Measurements from ENCODE around the gene CD1D.
"Not testable (repeated sequence)": the region's sequence is repeated elsewhere in the genome, so short reads cannot be mapped to it uniquely, and the experiment has no call there.

Gene CD1D

DNA sequence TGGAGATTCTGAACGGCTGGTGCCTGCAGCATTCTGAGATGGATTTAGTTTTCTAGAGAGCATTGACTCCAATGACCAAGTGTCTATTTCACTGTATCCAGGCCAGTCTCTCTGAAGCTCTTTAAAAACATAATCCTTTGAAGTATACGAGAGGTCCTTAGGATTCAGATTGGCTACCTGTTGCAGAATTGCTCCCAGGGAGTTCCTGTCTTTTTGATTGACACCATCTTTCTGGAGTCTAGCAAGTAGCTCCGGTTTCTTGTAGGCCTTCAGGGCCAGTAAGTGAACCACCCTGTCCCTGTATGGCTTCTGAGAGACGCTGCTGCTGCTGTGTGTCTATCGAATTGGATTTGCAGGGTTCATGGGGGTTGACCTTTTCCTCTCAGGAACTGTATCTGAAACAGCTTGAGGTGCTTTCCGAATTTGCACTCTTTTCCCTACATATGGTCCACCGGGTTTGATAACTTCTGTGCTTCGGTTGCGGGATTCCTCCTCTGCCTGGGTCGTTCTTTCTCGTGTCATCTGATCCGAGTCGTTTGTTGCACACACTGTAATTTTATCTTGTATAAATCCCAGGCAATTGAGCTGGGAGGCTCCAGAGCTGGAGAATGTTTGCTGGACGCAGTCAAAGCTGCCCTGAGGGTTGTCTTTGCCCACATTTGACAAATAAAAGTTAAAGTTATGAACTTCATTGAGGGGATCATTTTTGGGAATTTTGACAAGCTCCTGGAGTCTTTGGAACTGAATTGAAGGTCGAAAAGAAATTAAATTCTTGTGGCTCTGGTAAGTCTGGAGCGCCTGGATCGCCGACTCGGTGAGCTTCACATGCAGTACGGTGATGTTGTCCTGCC is 3.6 kb upstream of the CD1D start:
- DNase-seq = not testable (repeated sequence)

DNA sequence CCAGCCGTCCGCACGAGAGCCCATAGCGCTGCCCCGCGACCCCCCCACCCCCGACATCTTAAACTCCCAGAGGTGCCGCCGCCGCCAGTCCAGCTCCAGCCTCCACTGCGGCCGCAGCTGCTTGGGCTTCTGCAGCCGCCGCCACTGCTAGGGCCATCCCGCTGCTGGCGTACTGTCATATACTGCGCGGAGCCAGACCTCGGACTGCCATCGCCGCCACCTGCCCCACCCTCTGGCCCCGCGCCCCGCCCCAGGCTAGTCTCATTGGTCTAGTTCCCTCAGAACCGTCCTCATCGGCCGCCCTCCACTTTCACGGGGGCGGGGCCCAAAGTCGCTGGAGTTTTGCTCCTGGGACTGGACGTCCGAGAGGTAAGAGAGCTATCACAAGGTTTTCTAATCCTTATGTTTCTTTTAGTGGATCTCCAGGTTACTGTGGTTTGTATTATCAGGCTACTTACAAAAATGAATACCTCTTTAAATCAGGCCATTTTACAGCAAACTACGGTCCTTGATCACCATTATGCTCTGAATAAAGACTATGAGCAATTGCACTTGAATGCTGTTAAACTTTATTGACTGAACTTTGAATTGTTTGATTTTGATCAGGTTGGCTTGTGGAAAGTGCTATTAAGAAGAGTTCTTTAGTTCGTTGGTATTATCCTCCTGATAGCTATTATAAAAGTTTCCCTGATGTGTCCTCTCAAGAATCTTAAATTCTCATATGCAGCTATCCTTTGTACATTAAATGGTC is 2.8 kb upstream of the CD1D start:
- DNase-seq = no peak

DNA sequence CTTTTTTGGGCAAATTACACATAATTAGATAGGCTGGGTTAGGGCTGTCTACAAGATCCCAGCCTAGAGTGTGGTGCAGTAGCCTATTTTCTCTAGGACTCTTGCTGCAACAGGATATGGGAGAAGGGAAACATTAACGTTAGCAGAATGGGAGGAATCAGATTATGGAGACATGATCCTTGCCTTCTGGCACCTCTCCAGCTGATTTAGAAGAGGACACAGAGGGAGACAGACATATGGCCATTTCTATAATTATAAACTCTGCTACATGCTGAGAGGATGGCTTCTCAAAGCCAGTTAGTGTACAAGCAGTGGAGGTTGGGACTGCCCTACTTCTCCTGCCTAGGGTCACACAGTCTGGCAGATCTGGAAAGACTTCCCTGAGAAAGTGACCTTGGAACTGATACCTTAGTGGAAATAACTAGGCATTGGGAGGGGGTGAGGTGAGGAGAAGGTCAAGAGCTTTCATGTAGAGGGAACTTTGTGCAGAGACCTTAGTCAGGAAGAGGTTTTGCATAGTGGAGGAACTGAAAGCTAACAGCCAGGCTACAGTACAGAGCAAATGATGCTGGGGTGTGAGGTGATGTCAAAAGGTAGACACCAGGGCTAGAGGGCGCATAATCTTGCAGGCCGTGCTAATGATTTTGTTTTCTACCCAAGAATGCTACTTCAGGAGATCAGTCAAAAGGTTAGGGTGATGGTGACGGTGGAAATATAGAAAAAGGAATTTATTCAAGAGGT is 1.2 kb upstream of the CD1D start:
- DNase-seq = no peak

DNA sequence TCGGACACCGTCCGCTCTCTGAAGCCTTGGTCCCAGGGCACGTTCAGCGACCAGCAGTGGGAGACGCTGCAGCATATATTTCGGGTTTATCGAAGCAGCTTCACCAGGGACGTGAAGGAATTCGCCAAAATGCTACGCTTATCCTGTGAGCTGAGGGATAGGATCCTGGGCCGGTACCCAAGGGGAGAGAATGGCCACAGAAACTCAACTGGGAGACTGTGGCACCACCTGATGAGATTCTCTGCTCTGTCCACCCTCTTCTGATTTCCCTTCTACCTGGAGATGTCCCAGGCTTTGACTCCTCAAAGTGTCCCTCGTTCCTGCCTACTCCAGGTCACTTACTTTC is 855 bp downstream of the CD1D start:
- no peak for DNase-seq

DNA sequence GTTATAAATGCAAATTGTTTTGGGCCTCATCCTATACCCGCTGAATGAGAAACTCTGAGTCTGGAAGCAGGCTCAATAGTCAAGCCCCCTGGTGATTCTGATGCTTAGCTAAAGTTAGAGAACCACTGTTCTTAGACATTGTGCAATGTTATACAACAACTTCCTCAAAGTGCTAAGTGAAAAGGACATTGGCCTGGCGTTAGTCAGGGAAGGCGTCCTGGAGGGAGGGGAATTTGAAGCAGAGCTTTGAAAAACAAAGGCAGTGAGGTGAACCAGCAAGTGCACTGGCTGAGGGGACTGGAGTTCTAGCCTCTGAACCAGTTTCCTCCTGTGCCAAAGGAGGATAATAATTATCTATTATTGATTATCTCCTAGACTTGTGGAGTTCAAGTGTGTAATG is 5.1 kb downstream of the CD1D start:
- no peak for DNase-seq

DNA sequence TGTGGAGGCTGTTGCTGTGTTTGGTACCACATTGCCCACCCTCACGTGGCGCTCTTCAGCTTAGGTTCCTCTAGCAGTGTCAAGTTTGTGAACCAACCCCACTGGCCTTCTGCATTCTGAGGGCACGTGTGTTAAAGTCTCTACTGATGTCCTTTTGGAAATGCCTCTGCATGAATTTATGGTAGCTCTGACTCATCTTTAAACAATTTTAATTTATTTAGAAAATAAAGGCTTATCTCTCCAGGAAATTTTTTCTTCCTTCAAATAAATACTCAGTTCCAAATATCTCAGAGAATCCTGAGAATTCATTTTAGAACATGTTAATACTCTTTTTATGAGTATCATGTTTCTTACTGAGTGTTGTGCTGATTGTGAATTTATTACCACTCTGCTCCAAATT is 5.5 kb downstream of the CD1D start:
- no peak for DNase-seq

DNA sequence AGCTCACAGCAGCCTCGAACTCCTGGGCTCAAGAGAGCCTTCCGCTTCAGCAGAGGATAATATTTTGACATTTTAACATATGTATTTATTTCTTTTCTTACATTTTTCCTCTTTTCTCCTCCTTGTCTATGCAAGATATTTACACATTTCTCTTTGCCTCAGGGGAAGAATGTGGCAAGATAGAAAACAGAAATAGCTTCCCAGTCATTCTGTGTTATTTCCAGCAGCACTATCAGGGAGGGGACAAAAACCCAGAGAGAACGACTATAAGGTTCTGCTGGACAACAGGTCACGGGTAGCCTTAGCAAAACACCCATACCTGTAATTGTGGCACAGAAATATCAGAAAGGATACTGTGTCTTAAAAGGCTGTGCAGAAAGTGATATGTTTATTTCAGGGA is 7.9 kb downstream of the CD1D start:
- DNase-seq = no peak

DNA sequence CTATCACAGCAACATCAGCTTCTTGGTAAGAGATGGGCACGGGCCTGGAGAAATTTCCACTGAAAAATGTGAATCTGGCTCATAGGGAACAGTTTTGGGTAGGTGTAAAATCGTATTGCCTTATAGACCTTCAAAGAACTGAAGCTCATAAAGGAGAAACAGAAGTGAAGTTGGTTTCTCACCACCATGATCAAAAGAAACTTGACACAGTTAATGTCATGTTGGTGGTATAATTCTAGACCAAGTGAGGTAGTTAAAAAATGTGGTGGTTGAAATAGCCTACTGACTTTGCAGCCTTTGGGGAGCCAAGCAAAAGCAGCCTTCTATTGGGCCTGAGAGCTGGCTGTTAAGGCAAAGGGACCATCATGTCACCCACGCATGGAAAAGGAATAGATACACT is 8.9 kb downstream of the CD1D start:
- DNase-seq = no peak

DNA sequence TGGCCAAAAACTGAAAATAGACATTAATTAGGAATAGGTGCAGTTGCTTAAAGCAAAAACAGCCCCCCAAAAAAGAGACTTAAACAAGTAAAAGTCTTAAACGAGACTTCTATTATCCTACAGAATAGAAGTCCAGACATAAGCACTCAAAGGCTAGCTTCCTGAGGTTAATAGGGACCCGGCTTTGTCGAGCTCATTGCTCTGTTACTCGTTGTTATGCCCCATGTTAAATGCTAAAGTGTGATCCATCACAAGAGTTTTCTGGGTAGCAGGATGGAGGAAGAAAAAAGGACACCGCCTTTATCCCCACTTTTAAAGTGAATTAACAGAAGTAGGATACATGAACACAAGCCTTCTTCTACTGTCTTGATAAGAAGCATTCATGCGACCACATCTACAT is 10.6 kb downstream of the CD1D start:
- DNase-seq = no peak

DNA sequence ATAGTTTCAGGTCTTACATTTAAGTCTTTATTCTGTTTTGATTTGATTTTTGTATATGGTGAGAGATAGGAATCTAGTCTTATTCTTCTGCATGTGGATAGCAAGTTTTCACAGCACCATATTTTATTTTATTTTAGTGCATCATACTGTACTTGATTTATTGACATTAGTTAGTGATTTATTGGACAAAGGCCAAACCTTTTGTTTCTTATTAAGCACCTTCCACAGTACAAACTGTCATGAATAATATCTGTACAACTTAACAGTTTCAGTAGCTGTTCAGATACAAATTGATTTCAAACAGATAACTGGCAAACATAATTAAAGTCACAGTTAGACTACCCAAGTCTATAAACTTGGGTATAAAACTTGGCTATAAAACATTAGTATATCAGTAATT is 15.8 kb downstream of the CD1D start:
- DNase-seq = no peak

DNA sequence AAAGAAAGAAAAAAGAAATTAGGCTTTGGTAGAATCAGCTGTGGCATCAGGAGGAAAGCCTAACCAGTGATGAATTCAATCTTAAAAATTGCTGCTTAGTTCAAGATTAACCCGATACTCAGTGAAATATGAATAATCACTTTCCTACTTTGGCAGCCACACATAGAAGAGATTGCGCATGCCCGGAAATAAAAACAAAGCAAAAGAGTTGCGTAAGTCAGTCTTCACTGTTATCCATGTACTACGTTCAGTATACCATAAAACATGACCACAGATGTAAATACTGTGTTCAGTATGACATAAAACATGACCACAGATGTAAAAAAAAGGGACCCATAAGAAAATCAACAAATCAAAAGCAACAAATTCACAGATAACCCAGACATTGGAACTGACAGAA is 19.2 kb downstream of the CD1D start:
- DNase-seq = no peak

DNA sequence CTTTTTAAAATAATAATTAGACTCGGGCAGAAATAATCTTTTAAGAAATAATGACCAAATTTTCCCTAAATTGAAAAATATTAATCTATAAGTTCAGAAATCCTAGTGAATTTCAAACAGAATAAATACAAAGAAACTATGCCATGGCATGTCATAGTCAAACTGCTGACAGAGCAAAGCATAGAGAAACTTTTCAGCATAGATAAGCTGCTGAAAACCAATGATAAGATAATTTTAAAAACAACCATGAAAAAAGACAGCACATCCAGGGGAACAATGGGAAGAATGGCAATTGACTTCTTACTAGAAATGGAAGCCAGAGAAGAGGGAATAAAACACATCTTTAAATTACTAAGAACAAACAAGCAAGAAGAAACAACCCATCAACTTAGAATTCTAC is 19.8 kb downstream of the CD1D start:
- no peak for DNase-seq

DNA sequence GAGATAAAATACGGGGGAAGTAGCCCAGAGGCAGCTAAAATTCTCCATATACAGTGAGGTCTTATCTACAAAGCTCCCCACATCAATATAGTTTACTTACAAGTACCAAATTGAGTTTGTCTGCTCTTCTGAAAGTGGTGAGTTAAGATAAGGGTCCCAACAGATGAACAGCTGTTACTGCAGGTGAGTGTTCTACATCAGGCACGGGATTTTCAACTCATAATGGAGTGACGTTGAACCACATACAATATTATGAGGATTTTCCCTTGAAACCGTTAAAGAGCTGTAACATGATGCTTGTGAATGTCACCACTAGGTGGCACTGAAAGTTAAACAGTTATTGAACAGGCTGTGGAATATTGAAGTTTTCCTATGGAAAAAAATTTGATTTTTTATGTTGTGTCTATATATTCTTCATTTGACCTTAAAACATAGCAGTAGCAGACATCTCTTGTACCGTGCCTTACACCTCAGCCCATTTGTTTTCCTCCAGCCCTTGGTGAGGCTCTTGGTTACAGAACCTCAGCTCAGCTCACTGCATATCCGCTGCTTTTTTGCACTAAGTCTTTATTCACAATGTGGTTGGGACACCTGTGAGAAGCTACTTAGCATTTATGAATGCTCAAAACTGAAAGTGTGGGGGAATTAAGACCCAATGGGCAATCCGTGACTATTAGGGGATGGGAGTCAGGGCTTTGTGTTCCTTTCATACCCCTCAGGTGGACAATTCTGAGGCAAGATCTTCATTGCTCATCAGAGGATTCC is 23.2 kb downstream of the CD1D start:
- DNase-seq = peak; percentile 17

DNA sequence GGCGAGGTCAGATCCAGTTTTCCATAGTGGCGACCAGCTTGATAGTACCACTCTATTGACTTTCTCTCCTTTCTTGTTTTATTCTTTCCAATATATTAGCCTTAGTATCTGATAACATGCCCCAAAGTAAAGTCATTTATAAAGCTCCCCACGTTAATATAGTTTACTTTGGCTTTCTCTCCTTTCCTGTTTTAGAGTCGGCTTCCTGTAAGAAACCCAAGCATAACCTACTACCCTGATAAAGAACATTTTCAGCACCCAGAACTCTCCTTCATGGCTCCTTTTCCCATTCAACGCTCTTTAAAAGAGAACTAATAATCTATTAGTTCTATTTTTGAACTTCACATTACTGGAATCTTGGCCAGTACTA is 23.7 kb downstream of the CD1D start:
- DNase-seq = no peak

DNA sequence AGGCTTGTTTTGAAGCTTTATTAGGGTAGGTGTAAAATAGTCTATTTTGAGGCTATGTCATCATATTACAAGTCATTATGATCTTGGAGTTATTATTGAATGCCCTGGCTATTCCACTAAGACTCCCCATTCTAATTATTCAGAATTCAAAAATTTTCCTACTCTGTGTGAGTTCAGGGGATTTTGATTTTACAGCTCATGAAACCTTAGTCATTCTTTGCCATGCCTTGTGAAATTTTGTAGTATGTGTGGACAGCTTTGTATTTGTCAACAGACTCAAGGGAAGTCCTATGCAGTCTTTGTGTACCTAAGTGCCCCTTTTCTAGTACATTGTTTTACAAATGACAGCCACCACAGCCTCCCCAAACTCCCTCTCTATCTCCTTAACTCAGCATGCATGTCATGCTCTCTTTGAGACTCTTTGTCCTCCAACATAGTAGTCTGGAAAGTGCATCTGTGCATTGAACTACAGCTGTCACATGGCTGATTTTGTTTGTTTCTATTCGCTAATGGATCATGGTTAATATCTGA is 28.0 kb downstream of the CD1D start:
- no peak for DNase-seq

DNA sequence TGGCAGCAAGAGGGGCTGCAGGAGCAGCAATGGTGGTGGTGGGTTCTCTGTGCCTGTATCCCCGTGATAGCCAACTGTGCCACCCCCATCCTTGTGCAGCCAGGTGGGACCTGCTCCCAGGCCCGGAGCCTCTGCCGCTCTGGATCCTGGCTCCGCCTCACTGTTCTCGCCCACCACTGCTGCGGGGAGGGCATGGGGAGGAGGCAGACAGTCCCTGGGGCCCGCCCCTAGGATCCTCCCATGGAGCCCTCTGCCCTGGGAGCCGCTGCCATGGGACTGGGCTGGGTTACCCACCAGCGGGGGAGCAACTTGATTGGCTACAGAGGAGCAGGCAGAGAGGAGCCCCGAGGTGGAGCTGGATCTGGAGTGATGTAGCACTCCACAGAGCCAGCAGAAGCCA is 31.6 kb downstream of the CD1D start:
- no peak for DNase-seq

DNA sequence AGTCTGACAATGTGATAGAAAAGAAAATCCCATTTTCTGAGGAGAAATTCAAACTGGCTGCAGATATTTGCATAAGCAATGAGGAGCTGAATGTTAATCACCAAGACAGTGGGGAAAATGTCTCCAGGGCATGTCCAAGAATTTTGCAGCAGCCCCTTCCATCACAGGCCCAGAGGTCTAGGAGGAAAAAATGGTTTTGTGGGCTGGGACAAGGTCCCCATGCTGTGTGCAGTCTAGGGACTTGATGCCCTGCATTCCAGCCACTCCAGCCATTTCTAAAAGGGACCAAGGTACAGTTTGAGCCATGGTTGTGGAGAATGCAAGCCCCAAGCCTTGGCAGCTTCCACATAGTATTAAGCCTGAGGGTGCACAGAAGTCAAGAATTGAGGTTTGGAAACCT is 42.8 kb downstream of the CD1D start:
- not testable (repeated sequence) for DNase-seq

DNA sequence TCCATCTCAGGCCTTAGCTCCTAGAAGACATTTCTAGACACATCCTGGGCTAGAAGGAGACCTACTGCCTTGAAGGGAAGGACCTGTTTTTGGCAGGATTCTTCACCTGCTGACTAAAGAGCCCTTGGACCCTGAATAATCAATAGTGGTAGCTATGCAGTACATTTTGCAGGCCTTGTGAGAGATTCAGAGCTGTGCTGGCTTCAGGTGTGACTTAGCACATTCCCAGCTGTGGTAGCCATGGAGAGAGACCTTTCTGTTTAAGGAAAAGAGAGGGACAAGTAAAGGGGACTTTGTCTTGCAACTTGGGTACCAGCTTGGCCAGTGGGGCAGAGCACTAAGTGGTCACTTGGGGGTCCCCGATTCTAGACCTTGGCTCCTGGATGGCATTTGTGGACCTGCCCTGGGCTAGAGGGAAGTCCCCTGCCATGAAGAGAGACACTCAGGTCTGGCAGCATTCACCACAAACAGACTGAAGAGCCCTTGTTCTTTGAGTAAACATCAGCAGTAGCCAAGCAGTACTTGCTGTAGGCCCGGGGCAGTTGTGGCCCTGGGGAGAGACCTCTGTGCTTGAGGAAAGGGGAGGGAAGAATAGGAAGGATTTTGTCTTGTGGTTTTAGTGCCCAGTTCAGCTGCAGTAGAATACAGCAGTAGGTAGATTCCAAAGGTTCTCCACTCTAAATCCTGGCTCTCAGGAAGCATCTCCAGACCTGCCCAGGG is 47.4 kb downstream of the CD1D start:
- DNase-seq = no peak

All from NCI-H1436 (cell line).